Ovary (tissue), 9 donors: ENCODE results near the gene TRIB2. TPM values are rescaled to one million over a fixed set of nuclear protein-coding genes. Genes with fewer than 3 reads are reported as not detected.
A peak's percentile ranks its signal among the peaks of the same experiment; 100 is the strongest.

Experiments
- DNase-seq, 5 donors: peaks; one replicate each; pipeline ENCODE4 v3.0.0-alpha.2; 2019 to 2020
- H3K27ac ChIP-seq, 2 donors: fragments of 200-600 bp; one replicate each; pipeline versions ENCODE4 v1.5.1 to v1.8.0; 2019 to 2022
- H3K27me3 ChIP-seq: fragments of 200-600 bp; one replicate; pipeline ENCODE4 v1.8.0; 2022
- H3K36me3 ChIP-seq: fragments of 200-600 bp; sonication (generic); one replicate; pipeline ENCODE4 v1.5.1; 2019
- H3K4me1 ChIP-seq: one replicate; pipeline ENCODE4 v1.8.1; 2013; ENCODE audit warnings: mild to moderate bottlenecking, moderate library complexity; ENCODE audit not compliant: insufficient read depth
- H3K4me3 ChIP-seq: fragments of 200-600 bp; sonication (generic); one replicate; pipeline ENCODE4 v1.5.1; 2017
- H3K9me3 ChIP-seq, 2 donors: fragments of 200-600 bp in 1 of 2; sonication (generic) in 1 of 2; one replicate each; pipeline versions ENCODE4 v1.5.1 to v1.8.1; 2013 to 2019; ENCODE audit warnings: mild to moderate bottlenecking in 1 of 2, moderate library complexity in 1 of 2
- CTCF ChIP-seq, 3 donors: fragments of 450-650 bp in 2 of 3; fragments of 200-600 bp in 1 of 3; IDR thresholded peaks; one replicate each; pipeline versions ENCODE4 v1.5.1 to v1.8.0; 2016 to 2022; ENCODE audit warnings: antibody characterized with exemption in 3 of 3, mild to moderate bottlenecking in 1 of 3
- EP300 ChIP-seq: sonication (generic); formaldehyde crosslinking; IDR thresholded peaks from one replicate; pipeline ENCODE4 v1.6.1; 2017; ENCODE audit warnings: antibody characterized with exemption
- POLR2A ChIP-seq: fragments of 450-650 bp; IDR thresholded peaks from one replicate; pipeline ENCODE4 v1.6.1; 2017; ENCODE audit warnings: antibody characterized with exemption, mild to moderate bottlenecking, moderate library complexity
- WGBS, 3 donors: extraction: QIAGEN DNeasy Blood & Tissue Kit in 1 of 3; methylation state at CpG; one replicate each; pipeline versions ENCODE4 v1.1.5 to v1.1.7; 2013 to 2017; 5-methylcytosine and 5-hydroxymethylcytosine counted together
- intact Hi-C, 4 donors: fragments of 100-400 bp; cut with DNase I; formaldehyde crosslinking; loops; one replicate each; pipeline versions ENCODE4 v1.11.0 to v1.15.1; 2022 to 2023
- polyA plus RNA-seq, 2 donors: library from polyadenylated mRNA; stranded (reverse); fragments of 200-250 nt in 1 of 2; fragments of 350-450 nt in 1 of 2; fragmentation: Illumina TruSeq in 1 of 2; extraction: RNeasy Lipid Tissue Mini Kit (QIAGEN cat#74804) in 1 of 2; gene quantifications; one replicate each; pipeline ENCODE4 v1.2.3, GENCODE V29; 2013 to 2014
- total RNA-seq, 7 donors: library from RNA; depleted of rRNA in 2 of 7; stranded (reverse); fragments of >200 nt in 2 of 7; fragmentation: NEBNext Ultra II Directional in 3 of 7; extraction: Animal tissue kit (Norgen Biotek cat#: 25700) in 3 of 7; gene quantifications; one replicate each; pipeline versions ENCODE4 v1.1.0 to v1.2.4, GENCODE V29; 2016 to 2023
- donor health status: DM: no; HTN: no; CAD: no; lungs with moderate emphysema.
- donor health status: DM: no; HTN: no; CAD: no.
- donor health status: Bipolar disorder and iron deficiency.
- donor health status: DM: yes; HTN: yes; CAD: no.
- donor health status: DM: no; HTN: no; CAD: no.
- donor health status: DM: yes; HTN: yes; CAD: no.

The TRIB2 gene
- total and polyA plus RNA-seq, 9 donors, result 60.4 to 209 (median 94.7) TPM

- intact Hi-C loops, result loop anchor here (2.0 to 10.0 kb wide), 9 partner anchors 223 to 855 kb away; no protein-coding TSS in a partner anchor
- Histone ChIP-seq H3K9me3 (no peaks in the 10 kb centered on the region), H3K4me1 (peaks cover 6% of the 10 kb centered on the region), H3K27me3 (no peaks in the 10 kb centered on the region), H3K4me3 (peak overlapping the region; percentile 78), H3K27ac (peak overlapping the region; percentile 87 to 89), H3K36me3 (no peaks in the 10 kb centered on the region)
- peak; percentile 36 to 60 (median 55) for DNase-seq
- WGBS, 3 donors, result 0 to 1% (median 0%) methylated on average over 50 of the region's 50 CpGs
- TF ChIP-seq POLR2A (no peak), EP300 (no peak), CTCF (IDR thresholded peaks at IDR 0.05) (no peak)
Observed at GRCh38 chr2:12718015-12718671, 1.4 kb downstream of the TRIB2 start.

- intact Hi-C loops, result loop anchor here (2.0 to 10.0 kb wide), 9 partner anchors 224 to 856 kb away; no protein-coding TSS in a partner anchor
- Histone ChIP-seq H3K4me1 (peaks cover 9% of the 10 kb centered on the region), H3K27me3 (no peaks in the 10 kb centered on the region), H3K4me3 (peak overlapping the region; percentile 78), H3K27ac (peak overlapping the region; percentile 87 to 89), H3K36me3 (no peaks in the 10 kb centered on the region), H3K9me3 (no peaks in the 10 kb centered on the region)
- peak in 4 of 5 donors; percentile 19 to 62 (median 56) for DNase-seq
- 0 to 2% (median 1%) methylated on average over 31 to 33 of the region's 33 CpGs for WGBS, 3 donors
- TF ChIP-seq POLR2A, result no peak
- no peak for TF ChIP-seq EP300
- no peak for TF ChIP-seq CTCF (IDR thresholded peaks at IDR 0.05)
Observed at GRCh38 chr2:12718711-12719399, 2.1 kb downstream of the TRIB2 start.

- H3K4me1 ChIP-seq, result peaks cover 10% of the 10 kb centered on the region
- no peaks in the 10 kb centered on the region for H3K9me3 ChIP-seq
- peak overlapping the region; percentile 78 for H3K4me3 ChIP-seq
- intact Hi-C loops, result loop anchor here (2.0 to 10.0 kb wide), 12 partner anchors 205 to 857 kb away; no protein-coding TSS in a partner anchor
- peak in 1 of 5 donors; percentile 15 for DNase-seq
- H3K36me3 ChIP-seq, result no peaks in the 10 kb centered on the region
- TF ChIP-seq CTCF (IDR thresholded peaks at IDR 0.05), result no peak
- no peak for TF ChIP-seq EP300
- no peak for TF ChIP-seq POLR2A
- 3 to 9% (median 4%) methylated on average over 9 of the region's 9 CpGs for WGBS, 3 donors
- peak overlapping the region; percentile 87 to 89 for H3K27ac ChIP-seq
- no peaks in the 10 kb centered on the region for H3K27me3 ChIP-seq
Observed at GRCh38 chr2:12719400-12720277, 2.9 kb downstream of the TRIB2 start.

GRCh38 chr2:12720278-12720620 lies 3.5 kb downstream of the TRIB2 start:
- H3K27me3 ChIP-seq, result no peaks in the 10 kb centered on the region
- 0 to 6% (median 3%) methylated on average over 1 of the region's 1 CpG for WGBS, 3 donors
- TF ChIP-seq EP300, result no peak
- no peak for TF ChIP-seq CTCF (IDR thresholded peaks at IDR 0.05)
- no peaks in the 10 kb centered on the region for H3K9me3 ChIP-seq
- DNase-seq, result no peak
- peaks cover 13% of the 10 kb centered on the region for H3K4me1 ChIP-seq
- no peaks in the 10 kb centered on the region for H3K36me3 ChIP-seq
- H3K27ac ChIP-seq, result peak overlapping the region in 1 of 2 donors; percentile 7
- H3K4me3 ChIP-seq, result peak overlapping the region; percentile 78
- intact Hi-C loops, result loop anchor here in 3 of 4 donors (5.0 to 10.0 kb wide), 4 partner anchors 205 to 287 kb away; no protein-coding TSS in a partner anchor
